HCT116 (cell line): ENCODE measurements around the gene NSG2. TPM values are rescaled to one million over a fixed set of nuclear protein-coding genes. Genes with fewer than 3 reads are reported as not detected.
"Not testable (repeated sequence)": the region's sequence is repeated elsewhere in the genome, so short reads cannot be mapped to it uniquely, and the experiment has no call there.

Source experiments
- ATAC-seq: fragments of 200-7000 bp; cut with Tn5 transposase; 2 replicates; pipeline ENCODE4 v1.9.1; 2020; ENCODE audit warnings: mild to moderate bottlenecking, moderate library complexity
- BruUV-seq: library from RNA; stranded (reverse); fragments of 400-500 nt; replicated peaks from 2 replicates; lab custom pipeline; 2021; lab: Mats Ljungman, UMichigan
- CTCF ChIA-PET: fragments of 300-600 bp; sonication (Branson Sonifier 250); formaldehyde crosslinking; loops from one replicate; lab custom pipeline; 2021; ENCODE audit warnings: antibody characterized with exemption; lab: Charles Lee
- POLR2A ChIA-PET: fragments of 300-600, 350-600 bp; sonication (Branson Sonifier 250); formaldehyde crosslinking; loops from one replicate; lab custom pipeline; 2021; ENCODE audit warnings: antibody characterized with exemption; lab: Charles Lee
- RAD21 ChIA-PET, 2 experiments: fragments of 300-600 bp; sonication (Branson Sonifier 250); formaldehyde crosslinking; loops; one replicate each; lab custom pipeline; 2023; ENCODE audit warnings: low total read pairs in 2 of 2; ENCODE audit not compliant: uncharacterized antibody in 2 of 2, unreplicated experiment in 2 of 2, low non-redundant PET in 1 of 2; lab: Charles Lee
- DNase-seq: peaks from one replicate; pipeline ENCODE4 v3.0.0-alpha.2; 2010; ENCODE audit warnings: low read depth, low spot score
- H2AFZ ChIP-seq: fragments of 200-600 bp; shearing (Covaris generic), sonication (generic); 2 replicates; pipeline ENCODE4 v1.6.1; 2017; ENCODE audit warnings: low read depth, mixed run types, mixed read lengths, antibody characterized with exemption, low read length; ENCODE audit not compliant: poor library complexity, severe bottlenecking
- H3K27ac ChIP-seq: 2 replicates; pipeline ENCODE4 v1.5.1; 2012; ENCODE audit warnings: low read depth, low read length
- H3K27me3 ChIP-seq: fragments of 200-600 bp; sonication (generic); 2 replicates; pipeline ENCODE4 v1.6.1; 2016; ENCODE audit warnings: mixed run types, low read length, mixed read lengths; ENCODE audit not compliant: insufficient read depth
- H3K36me3 ChIP-seq, 2 experiments: fragments of 200-500 bp in 1 of 2; fragments of 200-600 bp in 1 of 2; sonication (Bioruptor generic) in 1 of 2; sonication (generic) in 1 of 2; 2 replicates each; pipeline versions ENCODE4 v1.5.1 to v1.6.1; 2014 to 2016; ENCODE audit warnings: low read length in 2 of 2, inconsistent platforms in 1 of 2, mixed read lengths in 1 of 2, mixed run types in 1 of 2; ENCODE audit not compliant: insufficient read depth in 2 of 2, control insufficient read depth in 1 of 2
- H3K4me1 ChIP-seq, 2 experiments: fragments of 200-600 bp in 1 of 2; sonication (generic) in 1 of 2; 2 replicates each; pipeline versions ENCODE4 v1.5.1 to v1.6.1; 2012 to 2017; ENCODE audit warnings: low read length in 2 of 2, inconsistent platforms in 1 of 2, mild to moderate bottlenecking in 1 of 2, mixed read lengths in 1 of 2, mixed run types in 1 of 2, moderate library complexity in 1 of 2; ENCODE audit not compliant: insufficient read depth in 2 of 2, control insufficient read depth in 1 of 2
- H3K4me2 ChIP-seq: fragments of 200-600 bp; sonication (generic); 2 replicates; pipeline ENCODE4 v1.6.1; 2017; ENCODE audit warnings: mixed run types, low read length, mixed read lengths
- H3K4me3 ChIP-seq, 2 experiments: fragments of 200-600 bp in 1 of 2; sonication (generic) in 1 of 2; replicated peaks in 1 of 2; 2 replicates each; pipeline ENCODE4 v1.5.1; 2011 to 2016; ENCODE audit warnings: low read length in 2 of 2, control low read depth in 1 of 2, low read depth in 1 of 2, mild to moderate bottlenecking in 1 of 2, mixed read lengths in 1 of 2, mixed run types in 1 of 2
- H3K79me2 ChIP-seq: fragments of 200-600 bp; sonication (generic); 2 replicates; pipeline ENCODE4 v1.6.1; 2017; ENCODE audit warnings: mild to moderate bottlenecking, mixed run types, low read length, moderate library complexity, mixed read lengths; ENCODE audit not compliant: insufficient read depth
- H3K9ac ChIP-seq: fragments of 200-600 bp; sonication (generic); 2 replicates; pipeline ENCODE4 v1.6.1; 2016; ENCODE audit warnings: low read length, mixed read lengths
- H3K9me2 ChIP-seq: fragments of 200-600 bp; sonication (generic), shearing (Covaris generic); 2 replicates; pipeline ENCODE4 v1.6.1; 2017; ENCODE audit warnings: mixed run types, mild to moderate bottlenecking, moderate library complexity; ENCODE audit not compliant: insufficient read depth
- H3K9me3 ChIP-seq, 2 experiments: fragments of 200-500 bp in 1 of 2; fragments of 200-600 bp in 1 of 2; sonication (Bioruptor generic) in 1 of 2; sonication (generic) in 1 of 2; 2 replicates each; pipeline ENCODE4 v1.6.1; 2014 to 2017; ENCODE audit warnings: low read length in 2 of 2, mixed read lengths in 2 of 2, inconsistent platforms in 1 of 2, low read depth in 1 of 2, mild to moderate bottlenecking in 1 of 2, mixed run types in 1 of 2, moderate library complexity in 1 of 2; ENCODE audit not compliant: control insufficient read depth in 1 of 2, insufficient read depth in 1 of 2
- H4K20me1 ChIP-seq: fragments of 200-600 bp; sonication (generic), shearing (Covaris generic); 2 replicates; pipeline ENCODE4 v1.6.1; 2017; ENCODE audit warnings: mixed run types, mild to moderate bottlenecking, moderate library complexity; ENCODE audit not compliant: insufficient read depth
- CBX3 ChIP-seq: IDR thresholded peaks from 2 replicates; pipeline ENCODE4 v1.6.1; 2012; ENCODE audit warnings: low read depth
- CTCF ChIP-seq, 3 experiments: fragments of 200-600 bp in 1 of 3; sonication (generic) in 1 of 3; IDR thresholded peaks in 2 of 3; conservative IDR thresholded peaks in 1 of 3; 2 replicates each; pipeline ENCODE4 v1.5.1; 2012 to 2017; ENCODE audit warnings: low read depth in 2 of 3, low read length in 2 of 3, antibody characterized with exemption in 1 of 3, borderline replicate concordance in 1 of 3, control low read depth in 1 of 3, mild to moderate bottlenecking in 1 of 3, mixed read lengths in 1 of 3, mixed run types in 1 of 3, moderate library complexity in 1 of 3; ENCODE audit not compliant: insufficient read depth in 1 of 3
- ELF1 ChIP-seq: IDR thresholded peaks from 2 replicates; pipeline ENCODE4 v1.6.1; 2012; ENCODE audit warnings: low read depth, borderline replicate concordance
- RAD21 ChIP-seq: IDR thresholded peaks from 2 replicates; pipeline ENCODE4 v1.6.1; 2012; ENCODE audit warnings: low read depth, mild to moderate bottlenecking
- SP1 ChIP-seq: IDR thresholded peaks from 2 replicates; pipeline ENCODE4 v1.6.1; 2012; ENCODE audit warnings: low read depth
- intact Hi-C: fragments of 100-400 bp; cut with micrococcal nuclease; formaldehyde crosslinking; loops from 2 replicates; pipeline ENCODE4 v1.10.0; 2022
- total RNA-seq: library from RNA; stranded (reverse); gene quantifications from one replicate; pipeline ENCODE4 v1.2.1, GENCODE V29; 2021; ENCODE audit not compliant: unreplicated experiment

NSG2 gene
- total RNA-seq, 1 experiment from 2014 or later, result not detected

- TF ChIP-seq SP1, result no peak
- TF ChIP-seq ELF1, result no peak
- TF ChIP-seq, all 23 proteins: peak for 0
- Histone ChIP-seq H3K27me3 (peaks cover 9% of the 10 kb centered on the region; the same call in 1 of the 2 replicates), H2AFZ (no peak overlapping the region), H3K4me3 (no peak overlapping the region), H3K9me2 (no peaks in the 10 kb centered on the region), H3K4me1 (no peaks in the 10 kb centered on the region), H3K27ac (no peak overlapping the region), H4K20me1 (no peaks in the 10 kb centered on the region), H3K9ac (no peak overlapping the region), H3K4me2 (no peak overlapping the region), H3K79me2 (no peaks in the 10 kb centered on the region), H3K9me3 (no peaks in the 10 kb centered on the region), H3K36me3 (no peaks in the 10 kb centered on the region)
- ChIA-PET CTCF (interaction anchor here (2.3 kb wide), 1 partner anchor 300 kb away, joined by 7 read pairs; no protein-coding TSS in a partner anchor), RAD21 (no interaction called here), POLR2A (no interaction called here)
- DNase-seq (no peak), ATAC-seq (no peak)
- BruUV-seq, result no TSS peak
- intact Hi-C loops, result no loop called here
Observed at GRCh38 chr5:174011441-174011840, 34.1 kb upstream of the NSG2 start.

- BruUV-seq, H3K79me2 ChIP-seq, H3K36me3 ChIP-seq, H2AFZ ChIP-seq, H3K4me1 ChIP-seq, H3K4me2 ChIP-seq, H3K9ac ChIP-seq, POLR2A ChIA-PET, H3K9me2 ChIP-seq, H4K20me1 ChIP-seq, H3K4me3 ChIP-seq, H3K9me3 ChIP-seq, H3K27ac ChIP-seq: not testable (repeated sequence)
- CTCF ChIA-PET, result interaction anchor here (0.8 to 1.5 kb wide), 3 partner anchors 25 to 298 kb away, joined by 3 to 6 read pairs (median 3); partner anchors contain the start of gene NSG2
- peak; percentile 91 for ATAC-seq
- RAD21 ChIA-PET, result interaction anchor here in 1 of 2 experiments (0.6 kb wide), 1 partner anchor 175 kb away, joined by 3 read pairs; no protein-coding TSS in a partner anchor
- H3K27me3 ChIP-seq, result peaks cover 36% of the 10 kb centered on the region
- peak; percentile 53 for DNase-seq
- intact Hi-C loops, result loop anchor here (1.0 kb wide), 1 partner anchor 291 kb away; no protein-coding TSS in a partner anchor
- TF ChIP-seq CTCF (IDR thresholded peaks at IDR 0.05 in 2 of 3, conservative IDR thresholded peaks at IDR 0.05 in 1 of 3; ENCODE audit: borderline replicate concordance in 1 of 3, insufficient read depth in 1 of 3, low read depth in 2 of 3, low read length in 2 of 3), result peak; percentile 59 to 76 (median 73)
- TF ChIP-seq CBX3, result 0 out of 2 replicates have a peak, but pooled peaks have one; percentile 33
- peak; percentile 80 for TF ChIP-seq RAD21
Observed at GRCh38 chr5:174020069-174020927, 25.2 kb upstream of the NSG2 start.
